Keratinocyte (primary cell): ENCODE measurements around the gene TCN1. TPM values are rescaled to one million over a fixed set of nuclear protein-coding genes. Genes with fewer than 3 reads are reported as not detected.

ENCODE experiments used
- DNase-seq: peaks from one replicate; pipeline ENCODE4 v3.0.0-alpha.2; 2011; ENCODE audit warnings: low read depth, missing footprints, low spot score
- FAIRE-seq: peaks from 2 replicates; lab custom pipeline; 2011; peaks lifted over from hg19 to GRCh38; lab: Jason Lieb, UNC
- H2AFZ ChIP-seq: 2 replicates; pipeline ENCODE4 v1.6.0; 2012; ENCODE audit warnings: low read length, control low read depth, inconsistent platforms; ENCODE audit not compliant: control insufficient read depth
- H3K27ac ChIP-seq: 2 replicates; pipeline ENCODE4 v1.5.1; 2011; ENCODE audit warnings: low read length; ENCODE audit not compliant: control insufficient read depth, insufficient read depth
- H3K27me3 ChIP-seq: 3 replicates; pipeline ENCODE4 v1.6.0; 2011; ENCODE audit warnings: low read length; ENCODE audit not compliant: control insufficient read depth, insufficient read depth; ENCODE audit errors: extremely low read depth
- H3K36me3 ChIP-seq, 2 experiments: 2 replicates in 1 of 2; 3 replicates in 1 of 2; pipeline ENCODE4 v1.5.1; 2011; ENCODE audit warnings: low read length in 2 of 2, mild to moderate bottlenecking in 1 of 2; ENCODE audit not compliant: control insufficient read depth in 2 of 2, insufficient read depth in 2 of 2; ENCODE audit errors: extremely low read depth in 1 of 2
- H3K4me1 ChIP-seq: 3 replicates; pipeline ENCODE4 v1.5.1; 2011; ENCODE audit warnings: low read length; ENCODE audit not compliant: control insufficient read depth, insufficient read depth; ENCODE audit errors: extremely low read depth
- H3K4me2 ChIP-seq: 3 replicates; pipeline ENCODE4 v1.6.0; 2011; ENCODE audit warnings: low read depth, low read length; ENCODE audit not compliant: control insufficient read depth, insufficient read depth; ENCODE audit errors: extremely low read depth
- H3K4me3 ChIP-seq, 3 experiments: fragments of 200-600 bp in 1 of 3; sonication (generic) in 1 of 3; 2 replicates in 2 of 3; 3 replicates in 1 of 3; pipeline ENCODE4 v1.5.1; 2011 to 2016; ENCODE audit warnings: low read length in 3 of 3, mild to moderate bottlenecking in 3 of 3, control low read depth in 2 of 3, inconsistent platforms in 1 of 3, low read depth in 1 of 3, mixed read lengths in 1 of 3, mixed run types in 1 of 3, moderate library complexity in 1 of 3; ENCODE audit not compliant: control insufficient read depth in 2 of 3, insufficient read depth in 2 of 3; ENCODE audit errors: extremely low read depth in 1 of 3
- H3K79me2 ChIP-seq: 2 replicates; pipeline ENCODE4 v1.6.0; 2012; ENCODE audit warnings: low read length; ENCODE audit not compliant: control insufficient read depth, insufficient read depth
- H3K9ac ChIP-seq: 3 replicates; pipeline ENCODE4 v1.6.0; 2011; ENCODE audit warnings: low read length; ENCODE audit not compliant: control insufficient read depth, insufficient read depth; ENCODE audit errors: extremely low read depth
- H3K9me1 ChIP-seq: 3 replicates; pipeline ENCODE4 v1.6.0; 2011; ENCODE audit warnings: low read length; ENCODE audit not compliant: control insufficient read depth, insufficient read depth; ENCODE audit errors: extremely low read depth
- H3K9me3 ChIP-seq: 2 replicates; pipeline ENCODE4 v1.5.1; 2012; ENCODE audit warnings: low read depth, low read length; ENCODE audit not compliant: control insufficient read depth
- H4K20me1 ChIP-seq: 3 replicates; pipeline ENCODE4 v1.6.0; 2011; ENCODE audit warnings: low read length; ENCODE audit not compliant: control insufficient read depth, insufficient read depth; ENCODE audit errors: extremely low read depth
- EZH2 ChIP-seq: IDR thresholded peaks from one replicate; pipeline ENCODE4 v1.6.1; 2012; ENCODE audit warnings: inconsistent platforms, mild to moderate bottlenecking, low read length, moderate library complexity
- dilution Hi-C: fragments of 300-500 bp; cut with MboI; formaldehyde crosslinking; loops from one replicate; pipeline ENCODE4 v1.7.0; 2020; ENCODE audit warnings: low sequenced_read_pairs; ENCODE audit not compliant: extremely low pct_ligation_motif_present
- polyA plus RNA-seq, 5 experiments: library from polyadenylated mRNA; depleted of rRNA in 3 of 5; stranded (reverse) in 3 of 5; stranded (forward) in 1 of 5; unstranded in 1 of 5; fragments of >200 nt; gene quantifications; 1 replicate in 1 of 5; 2 replicates in 3 of 5; 3 replicates in 1 of 5; pipeline versions ENCODE4 v1.2.1 to v1.2.3, GENCODE V29; 2011 to 2012; ENCODE audit warnings: missing spikeins in 2 of 5, low read depth in 1 of 5, low replicate concordance in 1 of 5
- TF ChIP-seq, protein P1 (sequence below), 3 experiments: IDR thresholded peaks in 1 of 3; conservative IDR thresholded peaks in 1 of 3; optimal IDR thresholded peaks in 1 of 3; 2 replicates in 2 of 3; 3 replicates in 1 of 3; pipeline versions ENCODE3 to v1.5.1; 2011; ENCODE audit warnings: low read length in 3 of 3, mild to moderate bottlenecking in 3 of 3, moderate library complexity in 2 of 3, control low read depth in 1 of 3, inconsistent platforms in 1 of 3; ENCODE audit not compliant: insufficient read depth in 2 of 3; ENCODE audit errors: extremely low read depth in 1 of 3

TCN1 gene
- polyA plus RNA-seq, 1 donor (not counting 4 experiments of a cell fraction or from before 2014, with no cell fraction given) = 3.7 TPM

DNA sequence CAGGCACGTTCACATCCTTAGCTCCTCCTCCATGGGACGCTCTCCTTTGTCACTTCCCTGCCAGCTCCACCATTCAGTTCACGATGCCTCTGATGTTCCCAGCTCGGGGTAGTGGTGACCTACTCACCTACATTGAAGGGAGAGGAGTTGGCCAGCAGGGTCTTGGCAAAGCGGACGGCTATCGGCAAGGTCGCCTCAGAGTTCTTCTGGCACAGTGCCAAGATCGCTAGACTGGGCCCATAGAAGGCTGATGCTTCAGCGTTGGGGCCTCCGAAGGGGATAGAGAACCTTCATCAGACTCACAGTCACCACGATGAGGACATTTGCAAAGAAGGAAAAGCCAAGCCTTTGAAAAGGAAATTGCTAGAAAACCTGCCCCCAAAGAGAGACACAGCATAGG, 24.0 kb downstream of the TCN1 start:
- FAIRE-seq = no peak
- H2AFZ ChIP-seq = no peak overlapping the region
- H3K9me3 ChIP-seq = no peaks in the 10 kb centered on the region
- H3K4me2 ChIP-seq = no peak overlapping the region
- H3K9me1 ChIP-seq = no peaks in the 10 kb centered on the region
- no peak overlapping the region for H3K4me3 ChIP-seq
- no peak for DNase-seq
- no peaks in the 10 kb centered on the region for H3K79me2 ChIP-seq
- H3K27ac ChIP-seq = no peak overlapping the region
- no peaks in the 10 kb centered on the region for H3K36me3 ChIP-seq
- dilution Hi-C loops = no loop called here
- no peaks in the 10 kb centered on the region for H3K4me1 ChIP-seq
- TF ChIP-seq, protein P1, sequence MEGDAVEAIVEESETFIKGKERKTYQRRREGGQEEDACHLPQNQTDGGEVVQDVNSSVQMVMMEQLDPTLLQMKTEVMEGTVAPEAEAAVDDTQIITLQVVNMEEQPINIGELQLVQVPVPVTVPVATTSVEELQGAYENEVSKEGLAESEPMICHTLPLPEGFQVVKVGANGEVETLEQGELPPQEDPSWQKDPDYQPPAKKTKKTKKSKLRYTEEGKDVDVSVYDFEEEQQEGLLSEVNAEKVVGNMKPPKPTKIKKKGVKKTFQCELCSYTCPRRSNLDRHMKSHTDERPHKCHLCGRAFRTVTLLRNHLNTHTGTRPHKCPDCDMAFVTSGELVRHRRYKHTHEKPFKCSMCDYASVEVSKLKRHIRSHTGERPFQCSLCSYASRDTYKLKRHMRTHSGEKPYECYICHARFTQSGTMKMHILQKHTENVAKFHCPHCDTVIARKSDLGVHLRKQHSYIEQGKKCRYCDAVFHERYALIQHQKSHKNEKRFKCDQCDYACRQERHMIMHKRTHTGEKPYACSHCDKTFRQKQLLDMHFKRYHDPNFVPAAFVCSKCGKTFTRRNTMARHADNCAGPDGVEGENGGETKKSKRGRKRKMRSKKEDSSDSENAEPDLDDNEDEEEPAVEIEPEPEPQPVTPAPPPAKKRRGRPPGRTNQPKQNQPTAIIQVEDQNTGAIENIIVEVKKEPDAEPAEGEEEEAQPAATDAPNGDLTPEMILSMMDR (optimal IDR thresholded peaks at IDR 0.05 in 1 of 3, IDR thresholded peaks at IDR 0.05 in 1 of 3, conservative IDR thresholded peaks at IDR 0.05 in 1 of 3; ENCODE audit: extremely low read depth in 1 of 3, insufficient read depth in 2 of 3, low read length in 3 of 3) = no peak
- no peak for TF ChIP-seq EZH2
- no peaks in the 10 kb centered on the region for H4K20me1 ChIP-seq
- H3K9ac ChIP-seq = no peak overlapping the region
- no peaks in the 10 kb centered on the region for H3K27me3 ChIP-seq

DNA sequence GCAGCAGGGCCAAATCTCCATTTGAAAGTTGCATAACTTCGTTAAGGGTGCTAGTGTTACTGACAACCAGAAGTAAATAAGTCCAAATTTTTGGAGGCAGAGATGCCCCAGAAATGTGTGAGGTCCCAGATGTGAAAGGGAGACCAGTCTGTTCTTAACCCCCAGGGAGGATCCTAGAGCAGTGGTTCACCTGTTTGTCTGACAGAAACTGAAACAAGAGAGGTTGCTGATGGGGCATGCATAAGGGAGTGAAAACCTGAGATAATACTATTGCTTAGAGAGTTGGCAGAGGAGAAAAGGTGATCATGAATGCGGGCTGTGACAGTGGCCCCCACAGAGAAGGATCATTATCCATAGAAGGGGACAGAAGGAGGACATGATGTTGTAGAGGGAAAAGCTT, 24.8 kb downstream of the TCN1 start:
- H3K9ac ChIP-seq = no peak overlapping the region
- H3K36me3 ChIP-seq = no peaks in the 10 kb centered on the region
- no peaks in the 10 kb centered on the region for H3K9me1 ChIP-seq
- H3K27me3 ChIP-seq = no peaks in the 10 kb centered on the region
- no peak overlapping the region for H2AFZ ChIP-seq
- H3K4me2 ChIP-seq = no peak overlapping the region
- no peak for TF ChIP-seq EZH2
- TF ChIP-seq, protein P1 (optimal IDR thresholded peaks at IDR 0.05 in 1 of 3, IDR thresholded peaks at IDR 0.05 in 1 of 3, conservative IDR thresholded peaks at IDR 0.05 in 1 of 3; ENCODE audit: extremely low read depth in 1 of 3, insufficient read depth in 2 of 3, low read length in 3 of 3) = no peak
- H3K9me3 ChIP-seq = no peaks in the 10 kb centered on the region
- no peaks in the 10 kb centered on the region for H4K20me1 ChIP-seq
- no peaks in the 10 kb centered on the region for H3K4me1 ChIP-seq
- no peak for FAIRE-seq
- H3K4me3 ChIP-seq = no peak overlapping the region
- no peak for DNase-seq
- H3K79me2 ChIP-seq = no peaks in the 10 kb centered on the region
- H3K27ac ChIP-seq = no peak overlapping the region
- dilution Hi-C loops = no loop called here
